Neural progenitor cell (in vitro differentiated cells): ENCODE data around the gene FLT3LG.
A peak's percentile ranks its signal among the peaks of the same experiment; 100 is the strongest.

ENCODE experiments used
- CTCF ChIP-seq: fragments of 200-600 bp; sonication (generic); IDR thresholded peaks from 2 replicates; pipeline ENCODE4 v1.5.1; 2017; ENCODE audit warnings: antibody characterized with exemption, mild to moderate bottlenecking
- EZH2phosphoT487 ChIP-seq: fragments of 200-600 bp; sonication (generic); IDR thresholded peaks from 2 replicates; pipeline ENCODE4 v1.6.1; 2017; ENCODE audit warnings: antibody characterized with exemption

DNA sequence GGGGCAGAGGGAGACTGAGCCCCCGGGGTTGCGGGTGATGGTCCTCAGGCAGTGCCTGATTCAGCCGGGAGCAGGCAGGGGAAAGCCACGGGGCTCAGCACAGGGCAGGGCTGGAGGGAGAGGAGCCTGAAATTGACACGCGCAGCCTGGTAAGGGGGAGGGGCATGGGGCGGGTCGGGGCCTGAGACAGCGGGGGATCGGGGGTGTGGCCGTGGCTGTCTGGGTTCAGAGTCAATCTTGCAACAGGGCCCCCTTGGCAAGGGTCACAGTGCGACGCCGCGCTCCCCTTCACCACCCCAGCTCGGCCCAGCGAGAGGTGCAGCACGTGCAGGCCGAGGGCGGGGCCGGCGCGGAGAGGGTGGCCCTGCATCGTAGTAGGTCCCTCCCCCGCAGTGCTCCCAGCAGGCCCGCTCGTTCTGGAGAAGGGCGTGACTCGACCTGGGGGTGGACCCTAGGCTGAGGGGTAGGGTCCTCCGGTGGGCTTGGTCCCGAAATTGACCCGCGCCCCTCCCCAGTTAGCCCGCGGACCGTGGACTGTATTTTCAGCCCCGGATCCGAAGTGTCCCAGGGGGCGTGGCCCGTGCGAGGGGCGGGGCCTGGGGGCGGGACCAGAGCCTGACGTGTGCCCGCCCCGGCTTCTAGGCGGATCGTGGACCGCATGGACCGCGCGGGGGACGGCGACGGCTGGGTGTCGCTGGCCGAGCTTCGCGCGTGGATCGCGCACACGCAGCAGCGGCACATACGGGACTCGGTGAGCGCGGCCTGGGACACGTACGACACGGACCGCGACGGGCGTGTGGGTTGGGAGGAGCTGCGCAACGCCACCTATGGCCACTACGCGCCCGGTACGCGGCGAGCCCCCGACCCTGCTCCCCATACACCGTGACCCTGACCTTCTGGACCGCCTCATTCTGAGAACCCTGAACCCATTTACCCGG lies 59.8 kb downstream of the FLT3LG start:
- peak; percentile 50 for TF ChIP-seq CTCF
- TF ChIP-seq EZH2phosphoT487 = peak; percentile 1
